ENCODE data around the gene UBE2J2. TPM values are rescaled to one million over a fixed set of nuclear protein-coding genes. Genes with fewer than 3 reads are reported as not detected.

UBE2J2 gene
- total RNA-seq, 1 donor from 2014 or later = 76.0 TPM

- intact Hi-C loops (cut with micrococcal nuclease) = no loop called here
Observed at GRCh38 chr1:1296070-1297061, 22.7 kb upstream of the UBE2J2 start.

- intact Hi-C loops (cut with micrococcal nuclease) = no loop called here
Observed at GRCh38 chr1:1295154-1295923, 21.7 kb upstream of the UBE2J2 start.

GRCh38 chr1:1294250-1294890, 20.7 kb upstream of the UBE2J2 start:
- intact Hi-C loops (cut with micrococcal nuclease) = no loop called here

- intact Hi-C loops (cut with micrococcal nuclease) = no loop called here
Observed at GRCh38 chr1:1293263-1294249, 19.9 kb upstream of the UBE2J2 start.

- intact Hi-C loops (cut with micrococcal nuclease) = no loop called here
Observed at GRCh38 chr1:1292851-1293250, 19.2 kb upstream of the UBE2J2 start.

- intact Hi-C loops (cut with micrococcal nuclease) = no loop called here
Observed at GRCh38 chr1:1292442-1292779, 18.8 kb upstream of the UBE2J2 start.

- intact Hi-C loops (cut with micrococcal nuclease) = loop anchor here (2.0 kb wide), 1 partner anchor 169 kb away; no protein-coding TSS in a partner anchor
Observed at GRCh38 chr1:1291548-1292441, 18.1 kb upstream of the UBE2J2 start.

GRCh38 chr1:1291023-1291528, 17.4 kb upstream of the UBE2J2 start:
- intact Hi-C loops (cut with micrococcal nuclease) = loop anchor here (2.0 kb wide), 1 partner anchor 168 kb away; no protein-coding TSS in a partner anchor

- intact Hi-C loops (cut with micrococcal nuclease) = loop anchor here (2.0 kb wide), 1 partner anchor 167 kb away; no protein-coding TSS in a partner anchor
Observed at GRCh38 chr1:1290238-1290731, 16.6 kb upstream of the UBE2J2 start.

GRCh38 chr1:1287288-1288110, 13.8 kb upstream of the UBE2J2 start:
- intact Hi-C loops (cut with micrococcal nuclease) = no loop called here

GRCh38 chr1:1286313-1287261, 12.9 kb upstream of the UBE2J2 start:
- intact Hi-C loops (cut with micrococcal nuclease) = no loop called here

GRCh38 chr1:1285611-1286311, 12.1 kb upstream of the UBE2J2 start:
- intact Hi-C loops (cut with micrococcal nuclease) = no loop called here

GRCh38 chr1:1285102-1285571, 11.5 kb upstream of the UBE2J2 start:
- intact Hi-C loops (cut with micrococcal nuclease) = no loop called here

GRCh38 chr1:1284221-1285101, 10.8 kb upstream of the UBE2J2 start:
- intact Hi-C loops (cut with micrococcal nuclease) = no loop called here

- intact Hi-C loops (cut with micrococcal nuclease) = no loop called here
Observed at GRCh38 chr1:1283821-1284220, 10.2 kb upstream of the UBE2J2 start.
